GM10847 (cell line): ENCODE results near the gene PPP1R9A.

Experiments used
- POLR2A ChIP-seq: IDR thresholded peaks from 2 replicates; pipeline ENCODE4 v1.6.1; 2011; ENCODE audit not compliant: insufficient read length; ENCODE audit errors: extremely low read depth

Gene PPP1R9A

DNA sequence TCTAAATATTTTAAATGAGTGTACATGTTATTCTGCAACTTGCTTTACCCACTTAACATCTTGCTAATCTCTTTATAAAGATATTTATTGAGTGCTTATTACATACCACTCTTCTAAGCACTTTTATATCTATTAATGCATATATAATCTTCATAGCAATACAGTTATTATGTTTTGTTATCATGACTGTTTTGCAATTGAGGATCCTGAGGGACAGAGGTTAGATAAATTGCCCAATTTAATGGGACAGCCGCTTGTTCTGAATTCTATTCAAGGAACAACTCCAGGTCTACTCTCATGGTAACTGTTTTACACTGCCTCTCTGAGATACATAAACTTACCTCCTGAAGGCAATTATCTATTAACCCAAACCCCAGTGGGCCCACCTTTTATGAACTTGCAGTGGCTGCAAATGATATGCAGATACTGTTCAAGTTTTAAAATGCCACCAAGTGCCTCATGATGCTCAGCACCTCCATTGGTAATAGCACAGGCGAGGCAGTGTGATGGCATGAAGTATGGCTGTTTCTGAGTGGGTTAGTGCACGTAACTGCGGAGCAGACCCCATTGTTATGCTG, 356.5 kb downstream of the PPP1R9A start:
- TF ChIP-seq POLR2A, result no peak

DNA sequence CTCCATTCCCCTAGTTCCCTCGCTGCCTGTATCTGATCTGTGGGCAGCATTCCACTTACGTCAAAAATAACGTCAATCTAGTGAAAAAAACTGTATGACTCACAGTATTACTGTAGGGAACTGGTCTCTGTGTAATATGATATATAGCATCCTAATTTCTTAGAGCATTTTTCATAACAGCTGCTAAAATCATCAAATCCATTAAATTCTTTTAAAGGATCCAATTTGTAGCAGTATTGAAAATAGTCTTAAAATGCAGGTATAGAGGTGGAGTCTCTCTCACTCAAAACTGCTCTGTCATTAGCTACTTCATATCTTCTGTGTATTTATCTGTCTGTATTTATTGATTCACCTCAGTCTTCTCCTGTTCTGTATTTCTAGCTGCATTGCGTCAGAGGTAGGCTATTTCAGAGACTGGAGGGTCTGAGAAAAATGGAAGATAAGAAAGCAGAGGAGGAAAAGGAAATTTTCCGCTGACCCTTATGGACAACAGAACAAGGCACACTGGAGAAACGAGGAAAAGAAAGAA, 357.0 kb downstream of the PPP1R9A start:
- no peak for TF ChIP-seq POLR2A

DNA sequence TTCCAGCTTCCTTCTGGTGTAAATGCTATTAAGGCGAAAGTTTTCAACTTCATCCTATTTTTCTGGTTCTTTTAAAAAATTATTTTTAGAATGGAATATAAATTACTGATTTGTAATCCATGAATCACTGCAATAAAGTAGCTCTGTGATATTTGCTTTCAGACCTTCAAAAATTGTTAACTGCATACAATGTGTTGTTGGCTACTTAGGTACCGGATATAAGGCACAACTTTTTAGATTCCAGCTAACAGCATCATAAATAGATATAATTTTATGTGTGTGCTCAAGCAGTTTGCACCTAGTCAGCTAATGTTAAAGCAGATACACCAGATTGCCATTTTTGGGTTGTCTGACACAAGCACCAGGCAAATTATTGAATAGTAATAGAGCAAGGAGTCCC, 358.2 kb downstream of the PPP1R9A start:
- no peak for TF ChIP-seq POLR2A

DNA sequence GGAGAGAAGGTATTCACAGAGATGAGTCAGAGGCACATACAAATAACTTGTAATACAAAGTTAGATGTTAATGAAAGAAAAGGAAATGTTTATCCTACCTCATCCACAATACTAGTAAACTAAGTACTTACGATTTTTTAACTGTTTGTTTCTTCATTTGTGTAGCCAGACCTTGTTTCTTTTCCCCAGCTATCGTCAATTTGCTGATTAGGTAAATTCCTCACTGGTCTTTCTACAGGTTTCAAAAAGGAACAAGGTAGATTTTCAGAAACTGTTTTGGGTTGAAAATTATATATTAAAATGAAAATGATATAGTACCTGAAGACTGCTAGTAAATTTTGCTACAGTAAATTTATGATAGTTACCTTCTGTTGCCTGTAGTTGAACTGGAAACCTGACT, 360.4 kb downstream of the PPP1R9A start:
- TF ChIP-seq POLR2A, result no peak

DNA sequence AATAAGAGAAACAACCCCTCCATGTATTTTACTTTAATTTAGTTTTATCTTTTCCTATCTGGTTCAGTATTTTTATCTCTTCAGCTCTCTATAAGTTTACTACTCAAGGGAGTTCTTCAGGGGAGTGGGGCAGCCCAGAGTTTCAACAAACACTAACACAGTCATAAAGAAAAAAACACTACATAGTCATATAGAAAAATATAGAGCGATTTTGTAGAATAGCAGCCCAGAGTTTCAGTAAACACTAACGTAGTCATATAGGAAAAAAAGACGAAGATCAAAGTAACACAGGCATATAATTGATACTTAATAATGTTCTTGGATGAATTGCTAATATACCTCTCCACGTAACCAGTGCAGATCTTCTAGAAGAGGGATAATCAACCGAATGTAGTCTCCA, 362.2 kb downstream of the PPP1R9A start:
- no peak for TF ChIP-seq POLR2A

DNA sequence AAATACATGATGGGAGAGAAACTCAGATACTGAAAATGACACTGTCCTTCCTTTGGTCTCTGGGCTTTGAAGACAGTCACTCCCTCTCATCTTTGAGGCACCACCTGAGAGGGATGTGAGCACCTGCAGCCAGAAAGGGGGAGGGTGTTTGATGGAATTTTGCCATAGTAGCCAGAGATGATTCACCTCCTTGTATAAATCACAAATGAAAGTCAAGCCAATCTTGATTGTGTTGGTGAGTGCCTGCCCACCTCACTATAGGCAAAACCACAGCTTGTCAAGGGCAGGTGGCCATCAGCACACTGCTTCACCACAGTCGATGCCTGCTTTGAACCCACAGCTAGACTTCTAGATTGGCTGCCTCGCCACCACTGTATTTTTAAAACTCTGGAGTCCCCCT, 368.7 kb downstream of the PPP1R9A start:
- no peak for TF ChIP-seq POLR2A

DNA sequence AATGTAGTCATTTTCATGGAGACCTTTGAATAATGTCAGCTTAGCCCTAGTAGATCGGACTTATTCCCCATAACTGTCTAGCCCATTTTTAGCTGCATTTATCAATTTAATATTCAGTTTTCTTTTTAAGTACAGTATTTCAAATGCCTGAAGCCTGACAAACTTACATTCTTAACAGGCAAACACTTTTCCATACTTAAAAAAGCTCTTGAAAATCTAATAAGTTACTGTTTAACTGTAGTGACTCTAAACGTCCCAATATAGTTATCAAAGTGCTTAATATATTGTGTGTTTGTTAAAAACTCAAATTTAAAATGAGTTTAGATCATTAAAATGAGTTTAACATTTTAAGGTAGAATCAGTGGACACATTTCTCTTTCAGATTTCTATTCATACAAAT, 372.0 kb downstream of the PPP1R9A start:
- no peak for TF ChIP-seq POLR2A

DNA sequence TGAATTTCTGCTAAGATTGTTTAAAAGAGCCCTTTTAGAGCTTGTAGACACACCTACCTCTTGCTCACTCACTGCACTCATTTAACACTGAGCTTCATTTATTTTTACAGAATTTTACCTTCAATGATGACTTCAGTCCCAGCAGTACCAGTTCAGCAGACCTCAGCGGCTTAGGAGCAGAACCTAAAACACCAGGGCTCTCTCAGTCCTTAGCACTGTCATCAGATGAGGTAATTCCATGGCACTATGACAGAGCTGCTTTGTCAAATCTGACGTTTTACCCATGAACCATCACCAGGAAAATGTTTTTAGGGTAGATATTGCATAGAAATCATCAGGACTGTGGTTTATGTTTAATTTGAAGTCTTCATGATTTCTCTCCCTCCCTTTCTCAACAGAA, 378.7 kb downstream of the PPP1R9A start:
- TF ChIP-seq POLR2A, result no peak

DNA sequence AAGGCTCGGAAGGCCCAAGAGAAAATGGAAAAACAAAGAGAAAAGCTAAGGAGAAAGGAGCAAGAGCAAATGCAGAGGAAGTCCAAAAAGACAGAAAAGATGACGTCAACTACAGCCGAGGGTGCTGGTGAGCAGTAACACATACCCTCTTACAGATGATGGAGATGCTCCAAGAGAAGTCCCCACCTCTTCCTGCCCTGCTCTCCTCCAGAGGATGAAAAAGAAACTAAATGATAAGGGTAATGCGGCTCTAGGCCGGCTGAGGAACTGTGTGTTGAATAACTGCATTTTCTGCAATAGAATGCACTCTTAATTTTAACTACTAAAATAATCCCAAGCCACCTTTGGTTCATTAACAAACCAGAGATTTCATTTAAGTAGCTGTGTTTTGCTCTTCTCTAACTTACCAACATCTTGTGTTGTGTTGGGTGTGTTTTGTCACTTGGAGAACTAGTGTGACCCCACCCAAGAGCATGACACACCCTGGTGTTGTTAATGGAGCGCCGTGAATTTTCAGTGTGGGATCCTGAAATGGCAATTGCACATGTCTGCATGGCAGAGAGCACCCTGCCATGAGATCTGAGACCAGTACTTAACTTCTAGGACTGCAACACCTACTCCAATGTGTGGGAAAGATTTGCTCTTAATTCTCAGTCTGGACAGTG, 382.9 kb downstream of the PPP1R9A start:
- TF ChIP-seq POLR2A, result no peak

DNA sequence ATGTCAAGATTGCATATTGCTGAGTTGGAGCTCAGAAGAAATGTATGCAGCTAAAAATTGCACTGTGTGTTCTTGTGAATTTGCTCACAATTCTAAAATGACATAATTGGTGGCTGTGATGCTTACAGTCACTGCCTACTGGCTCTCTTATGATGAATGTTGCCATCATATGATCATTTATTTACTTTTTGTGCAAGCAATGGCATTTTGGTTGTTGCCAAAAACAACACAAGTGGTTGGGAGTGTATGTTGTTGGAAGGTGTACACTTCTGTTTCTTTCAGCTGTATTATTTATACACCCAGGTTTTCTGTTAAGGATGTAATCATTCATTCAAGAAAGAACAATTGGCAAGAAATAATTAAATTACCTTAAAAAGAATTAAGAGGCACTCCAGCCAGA, 388.0 kb downstream of the PPP1R9A start:
- no peak for TF ChIP-seq POLR2A

DNA sequence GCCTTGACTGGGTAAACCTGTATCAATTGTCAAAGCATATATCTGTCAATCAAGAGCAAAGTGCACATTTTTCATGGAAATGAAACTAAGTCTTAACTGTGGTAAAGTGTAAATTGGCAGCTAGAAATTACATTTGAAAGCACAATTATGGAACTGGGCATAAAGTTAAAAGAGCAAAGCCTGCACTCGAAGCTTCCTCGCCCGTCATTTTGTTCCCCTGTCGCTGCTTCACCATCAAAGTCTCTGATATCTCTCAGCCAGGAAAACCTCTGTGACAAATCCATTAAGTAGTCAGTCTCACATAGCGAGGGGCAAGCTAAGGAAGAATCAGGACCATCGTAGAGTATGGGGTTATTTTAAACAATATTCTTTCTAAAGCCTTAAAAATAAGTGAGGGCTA, 389.1 kb downstream of the PPP1R9A start:
- no peak for TF ChIP-seq POLR2A

DNA sequence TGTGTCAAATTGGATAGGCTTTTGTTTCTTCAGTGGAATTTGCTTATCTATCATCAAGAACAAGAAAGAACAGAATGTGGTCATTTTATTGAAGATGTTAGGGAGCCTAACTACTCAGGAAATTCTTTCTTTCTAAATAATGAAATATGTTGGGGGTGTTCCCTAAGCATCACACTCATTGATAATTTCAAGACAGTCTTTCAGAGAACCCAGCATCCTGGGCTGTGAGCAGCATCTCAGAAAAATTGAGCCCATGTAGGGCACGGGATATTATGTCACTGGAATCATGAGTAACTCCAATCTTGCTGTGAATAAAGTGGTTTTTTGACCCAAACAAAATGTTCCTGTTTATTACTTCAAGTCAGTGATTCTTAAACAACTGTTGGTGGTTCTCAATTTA, 389.6 kb downstream of the PPP1R9A start:
- TF ChIP-seq POLR2A, result no peak

DNA sequence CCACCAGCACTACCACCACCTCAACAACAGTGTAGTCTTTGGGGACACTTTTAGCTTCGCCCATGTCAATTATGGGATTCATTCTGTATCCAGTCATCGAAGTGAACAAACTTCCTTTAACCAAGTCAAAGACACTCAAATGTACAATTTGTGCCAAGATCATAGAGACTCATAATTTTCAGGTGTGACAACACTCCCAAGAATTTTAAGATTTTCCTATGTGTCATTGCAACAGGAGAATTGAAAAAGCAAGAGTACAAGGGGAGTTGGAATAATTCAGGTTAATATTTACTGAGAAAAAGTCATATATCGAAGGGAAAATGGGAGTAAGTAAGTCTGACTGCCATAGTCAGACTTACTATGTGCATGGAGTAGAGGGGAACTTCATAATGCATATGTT, 390.7 kb downstream of the PPP1R9A start:
- TF ChIP-seq POLR2A, result no peak

DNA sequence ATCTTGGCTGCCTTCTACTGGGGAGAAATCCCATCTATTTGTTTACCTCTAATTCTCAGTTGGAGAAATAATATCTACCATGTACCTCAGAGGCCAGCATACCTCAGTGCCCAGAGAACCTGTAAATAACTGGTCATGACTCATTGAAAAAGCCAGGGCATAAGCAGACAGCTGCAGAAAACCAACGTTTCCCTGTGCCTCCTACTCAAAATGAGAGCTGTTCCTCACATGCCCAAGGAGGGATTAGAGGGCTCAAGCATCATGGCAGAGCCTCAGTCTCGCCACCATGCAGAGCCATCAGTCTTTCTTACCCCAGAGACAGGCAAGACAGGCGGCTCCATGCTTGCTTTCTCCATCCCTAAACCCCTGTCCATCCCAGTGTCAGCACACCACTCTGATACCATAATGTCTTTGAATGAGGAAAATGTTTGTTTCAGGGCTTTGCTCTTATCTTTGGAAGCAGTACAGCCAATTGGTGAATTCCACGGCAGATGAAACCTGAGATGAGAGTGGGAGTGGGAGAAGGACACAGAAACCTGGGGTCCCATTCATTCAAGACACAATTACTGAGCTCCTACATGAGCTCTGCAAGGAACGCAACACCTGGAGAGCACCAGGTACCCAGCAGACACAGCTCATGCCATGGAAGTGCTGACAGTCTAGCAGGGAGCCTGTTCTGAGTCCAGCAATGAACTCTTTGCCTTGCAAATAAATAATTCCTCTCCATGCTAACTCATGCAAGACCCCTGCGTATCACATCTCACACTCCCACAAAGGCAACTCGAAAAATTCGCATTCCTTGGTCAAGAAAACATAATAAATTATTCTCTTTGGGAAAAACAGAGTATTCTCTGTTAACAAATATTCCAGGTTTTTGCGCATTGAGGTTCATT, 395.9 kb downstream of the PPP1R9A start:
- TF ChIP-seq POLR2A, result no peak

DNA sequence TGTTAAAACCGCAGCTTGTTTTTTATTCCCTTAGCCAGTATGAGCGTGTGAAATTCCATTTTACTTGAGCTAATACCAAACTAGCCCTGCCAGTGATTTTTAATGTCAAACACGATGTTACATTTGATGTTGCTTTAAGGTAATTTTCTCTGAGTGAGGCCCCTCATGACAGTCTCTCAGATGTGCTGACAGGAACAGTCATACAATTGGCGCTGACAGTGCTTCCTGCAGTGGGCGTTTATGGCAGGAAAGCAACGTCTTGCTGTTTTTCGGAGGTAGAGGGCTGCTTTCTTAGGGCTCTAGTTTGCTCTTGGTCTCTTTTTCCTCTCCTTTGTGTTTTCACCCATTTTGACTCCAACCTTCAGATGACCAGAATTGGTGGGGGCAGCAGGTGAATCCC, 397.6 kb downstream of the PPP1R9A start:
- TF ChIP-seq POLR2A, result no peak

DNA sequence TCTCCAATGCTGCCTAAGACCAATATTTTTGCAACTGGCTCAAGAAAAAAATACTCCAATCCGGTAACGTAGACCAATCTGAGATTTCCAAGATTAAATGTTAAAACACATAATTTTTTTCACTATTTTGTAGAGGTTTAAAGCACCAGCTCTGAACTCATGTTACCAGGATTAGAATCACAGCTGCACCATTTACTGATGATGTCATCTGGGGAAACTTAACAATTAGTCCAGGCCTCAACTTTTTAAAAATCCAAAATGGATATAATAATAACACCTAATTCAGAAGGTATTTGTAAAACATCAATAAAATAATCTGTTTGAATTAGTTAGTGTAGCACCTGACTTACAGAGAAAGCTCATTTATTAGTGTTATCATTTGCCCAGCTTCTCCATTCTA, 402.6 kb downstream of the PPP1R9A start:
- TF ChIP-seq POLR2A, result no peak
